IPS-15b (cell line): Measurements from ENCODE around the gene TOR3A.
"Not testable (repeated sequence)": the region's sequence is repeated elsewhere in the genome, so short reads cannot be mapped to it uniquely, and the experiment has no call there.

Experiments
- H3K27me3 ChIP-seq: one replicate; pipeline ENCODE4 v1.6.1; 2013; ENCODE audit warnings: low read length; ENCODE audit not compliant: control insufficient read depth, insufficient read depth
- H3K36me3 ChIP-seq: one replicate; pipeline ENCODE4 v1.6.1; 2013; ENCODE audit warnings: low read length; ENCODE audit not compliant: control insufficient read depth, insufficient read depth
- H3K4me1 ChIP-seq: one replicate; pipeline ENCODE4 v1.6.1; 2013; ENCODE audit warnings: mild to moderate bottlenecking, low read length; ENCODE audit not compliant: control insufficient read depth, insufficient read depth
- H3K4me3 ChIP-seq: one replicate; pipeline ENCODE4 v1.5.1; 2013; ENCODE audit warnings: low read depth, low read length
- H3K9ac ChIP-seq: one replicate; pipeline ENCODE4 v1.6.1; 2013; ENCODE audit warnings: low read depth, mild to moderate bottlenecking, low read length
- H3K9me3 ChIP-seq: one replicate; pipeline ENCODE4 v1.6.1; 2013; ENCODE audit warnings: mild to moderate bottlenecking, low read length; ENCODE audit not compliant: control insufficient read depth, insufficient read depth

The TOR3A gene, protein sequence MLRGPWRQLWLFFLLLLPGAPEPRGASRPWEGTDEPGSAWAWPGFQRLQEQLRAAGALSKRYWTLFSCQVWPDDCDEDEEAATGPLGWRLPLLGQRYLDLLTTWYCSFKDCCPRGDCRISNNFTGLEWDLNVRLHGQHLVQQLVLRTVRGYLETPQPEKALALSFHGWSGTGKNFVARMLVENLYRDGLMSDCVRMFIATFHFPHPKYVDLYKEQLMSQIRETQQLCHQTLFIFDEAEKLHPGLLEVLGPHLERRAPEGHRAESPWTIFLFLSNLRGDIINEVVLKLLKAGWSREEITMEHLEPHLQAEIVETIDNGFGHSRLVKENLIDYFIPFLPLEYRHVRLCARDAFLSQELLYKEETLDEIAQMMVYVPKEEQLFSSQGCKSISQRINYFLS

DNA sequence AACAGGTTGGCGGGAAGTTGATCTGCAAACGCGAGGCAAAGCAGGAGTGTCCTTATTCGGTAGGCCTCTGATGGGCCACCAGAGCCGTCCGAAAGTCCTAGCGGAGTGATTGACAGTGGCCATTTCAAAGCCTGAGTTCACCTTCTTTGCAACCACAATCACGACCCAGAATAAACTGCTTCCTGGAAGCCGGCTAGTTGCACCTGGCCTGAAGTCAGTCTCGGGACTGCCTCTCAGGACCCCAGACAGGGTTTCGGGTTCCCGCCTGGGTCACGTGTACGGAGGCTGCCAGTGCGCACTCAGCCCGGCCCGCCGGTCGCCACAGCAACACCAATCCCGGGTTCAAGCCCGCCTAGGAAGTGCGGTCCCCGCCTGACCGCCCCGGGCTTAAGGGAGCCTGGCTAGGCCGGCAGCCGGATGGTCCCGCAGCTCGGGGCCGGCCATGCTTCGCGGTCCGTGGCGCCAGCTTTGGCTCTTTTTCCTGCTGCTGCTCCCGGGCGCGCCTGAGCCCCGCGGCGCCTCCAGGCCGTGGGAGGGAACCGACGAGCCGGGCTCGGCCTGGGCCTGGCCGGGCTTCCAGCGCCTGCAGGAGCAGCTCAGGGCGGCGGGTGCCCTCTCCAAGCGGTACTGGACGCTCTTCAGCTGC lies at the start of gene TOR3A:
Gene TOR3A, plus strand, starts transcription at position 384 of the 646 bp plus-strand sequence. Its CDS starts 59 bp downstream, at position 443.
- Histone ChIP-seq H3K27me3 (no peaks in the 10 kb centered on the region), H3K4me1 (peaks cover 12% of the 10 kb centered on the region), H3K36me3 (peaks cover 9% of the 10 kb centered on the region), H3K4me3 (peak within 1 kb of the TSS; percentile 64), H3K9me3 (no peaks in the 10 kb centered on the region), H3K9ac (peak within 1 kb of the TSS; percentile 70)

DNA sequence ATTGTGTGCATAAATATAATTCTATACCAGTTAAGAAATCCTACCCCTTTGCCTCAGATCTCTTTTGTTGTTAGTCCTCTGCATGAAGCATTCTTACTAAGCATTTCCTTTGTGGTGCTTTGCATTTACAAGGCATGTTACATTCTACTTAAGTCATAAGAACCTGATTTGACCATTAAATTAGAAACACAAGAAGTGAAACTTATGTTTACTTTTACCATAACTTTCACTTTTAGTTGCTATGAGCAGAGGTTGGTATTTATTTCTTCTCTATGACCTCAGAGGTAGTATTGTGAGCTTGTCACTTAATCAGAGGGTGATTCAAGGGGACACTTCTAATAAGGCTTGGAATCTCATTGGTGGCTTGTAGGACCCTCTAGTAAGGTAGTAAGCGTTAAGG lies 47.1 kb upstream of the TOR3A start:
- Histone ChIP-seq H3K4me1 (peaks cover 13% of the 10 kb centered on the region), H3K27me3 (no peaks in the 10 kb centered on the region), H3K9ac (no peak overlapping the region), H3K36me3 (no peaks in the 10 kb centered on the region), H3K4me3 (no peak overlapping the region), H3K9me3 (no peaks in the 10 kb centered on the region)

DNA sequence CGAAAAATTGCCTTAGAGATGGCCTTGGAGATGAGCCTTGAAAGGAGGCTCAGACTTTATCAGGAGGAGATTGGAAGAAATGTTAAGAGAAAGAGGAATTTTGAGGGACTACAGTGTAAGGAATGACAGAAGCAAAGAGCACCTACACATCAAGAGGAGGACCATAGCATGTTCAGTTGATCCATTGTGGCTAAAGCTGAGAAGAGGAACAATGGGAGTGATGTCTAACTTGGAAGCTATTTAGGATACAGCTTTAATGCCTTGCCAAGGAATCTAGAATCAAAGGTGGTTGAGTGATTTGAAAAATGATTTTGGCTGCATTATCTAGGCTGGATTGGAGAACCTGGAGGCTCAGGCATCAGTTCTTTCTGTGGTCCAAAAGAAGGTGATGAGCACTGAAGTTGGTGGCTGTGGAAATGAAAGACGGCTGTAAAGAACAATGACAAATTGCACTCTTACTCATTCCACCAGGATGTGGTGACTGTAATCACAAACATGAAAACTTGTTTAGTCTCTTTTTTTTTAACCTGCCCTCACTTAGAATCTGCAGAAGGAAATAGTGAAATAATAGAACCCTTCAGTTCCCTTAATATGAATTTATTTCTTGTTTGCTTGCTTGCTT lies 44.9 kb upstream of the TOR3A start:
- Histone ChIP-seq H3K9ac (no peak overlapping the region), H3K4me1 (peaks cover 12% of the 10 kb centered on the region), H3K9me3 (no peaks in the 10 kb centered on the region), H3K4me3 (no peak overlapping the region), H3K27me3 (no peaks in the 10 kb centered on the region), H3K36me3 (no peaks in the 10 kb centered on the region)

DNA sequence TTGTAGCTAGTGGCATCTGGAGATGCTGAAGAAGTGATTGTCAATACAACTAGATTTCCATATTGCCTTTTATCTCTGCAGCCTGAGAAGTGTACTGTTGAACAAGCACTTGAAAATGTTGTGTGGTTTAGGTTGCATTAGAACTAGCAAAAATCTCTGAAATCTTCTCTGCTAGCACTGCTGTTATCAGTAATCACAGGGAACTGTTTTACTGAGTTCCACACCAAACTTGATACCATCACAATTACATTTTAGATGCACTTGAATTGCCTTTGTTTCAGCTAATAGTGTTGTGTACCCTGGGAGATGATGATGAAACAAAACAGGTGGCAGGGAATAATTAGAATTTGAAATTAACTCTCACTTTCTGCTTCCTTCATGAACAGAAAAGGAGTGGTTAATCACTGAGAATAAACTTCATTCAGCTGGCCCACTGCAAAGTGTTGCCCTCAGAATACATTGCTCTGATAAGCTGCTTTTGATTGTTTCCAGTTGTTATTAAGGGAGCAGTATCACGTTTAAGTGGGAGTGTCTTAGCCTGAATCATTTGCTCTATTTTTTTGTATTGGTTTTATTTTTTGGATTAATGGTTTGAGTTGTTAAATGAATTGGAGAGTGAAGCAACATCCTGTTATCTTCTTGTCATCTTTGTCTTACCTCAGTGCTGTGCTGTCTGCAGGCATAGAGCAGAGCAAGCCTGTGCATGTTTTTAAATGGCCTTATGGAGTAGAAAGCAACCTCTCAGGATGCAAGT lies 43.2 kb upstream of the TOR3A start:
- no peaks in the 10 kb centered on the region for H3K9me3 ChIP-seq
- no peak overlapping the region for H3K4me3 ChIP-seq
- H3K9ac ChIP-seq, result no peak overlapping the region
- no peaks in the 10 kb centered on the region for H3K27me3 ChIP-seq
- peaks cover 12% of the 10 kb centered on the region for H3K4me1 ChIP-seq
- H3K36me3 ChIP-seq, result no peaks in the 10 kb centered on the region

DNA sequence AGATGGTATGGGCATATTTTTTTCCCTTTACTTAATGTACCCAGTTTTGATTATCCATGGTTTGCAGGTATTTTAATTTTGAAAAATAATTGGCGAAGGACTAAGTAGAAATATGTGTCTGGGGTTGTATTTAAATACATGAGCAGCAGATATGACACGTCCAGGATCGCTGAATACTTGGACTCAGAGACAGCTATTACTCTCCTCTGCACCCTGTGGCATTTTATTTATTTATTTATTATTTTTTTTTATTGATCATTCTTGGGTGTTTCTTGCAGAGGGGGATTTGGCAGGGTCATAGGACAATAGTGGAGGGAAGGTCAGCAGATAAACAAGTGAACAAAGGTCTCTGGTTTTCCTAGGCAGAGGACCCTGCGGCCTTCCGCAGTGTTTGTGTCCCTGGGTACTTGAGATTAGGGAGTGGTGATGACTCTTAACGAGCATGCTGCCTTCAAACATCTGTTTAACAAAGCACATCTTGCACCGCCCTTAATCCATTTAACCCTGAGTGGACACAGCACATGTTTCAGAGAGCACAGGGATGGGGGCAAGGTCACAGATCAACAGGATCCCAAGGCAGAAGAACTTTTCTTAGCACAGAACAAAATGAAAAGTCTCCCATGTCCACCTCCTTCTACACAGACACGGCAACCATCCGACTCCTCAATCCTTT lies 42.2 kb upstream of the TOR3A start:
- H3K4me1 ChIP-seq, H3K9ac ChIP-seq, H3K27me3 ChIP-seq, H3K36me3 ChIP-seq, H3K9me3 ChIP-seq, H3K4me3 ChIP-seq: not testable (repeated sequence)

DNA sequence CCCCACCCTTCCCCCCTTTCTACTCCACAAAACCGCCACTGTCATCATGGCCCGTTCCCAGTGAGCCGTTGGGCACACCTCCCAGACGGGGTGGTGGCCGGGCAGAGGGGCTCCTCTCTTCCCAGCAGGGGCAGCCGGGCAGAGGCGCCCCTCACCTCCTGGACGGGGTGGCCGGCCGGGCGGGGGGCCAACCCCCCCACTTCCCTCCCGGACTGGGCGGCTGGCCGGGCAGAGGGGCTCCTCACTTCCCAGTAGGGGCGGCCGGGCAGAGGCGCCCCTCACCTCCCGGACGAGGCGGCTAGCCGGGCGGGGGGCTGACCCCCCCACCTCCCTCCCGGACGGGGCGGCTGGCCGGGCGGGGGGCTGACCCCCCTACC lies 41.7 kb upstream of the TOR3A start:
- H3K9me3 ChIP-seq, H3K4me1 ChIP-seq, H3K9ac ChIP-seq, H3K27me3 ChIP-seq, H3K4me3 ChIP-seq, H3K36me3 ChIP-seq: not testable (repeated sequence)

DNA sequence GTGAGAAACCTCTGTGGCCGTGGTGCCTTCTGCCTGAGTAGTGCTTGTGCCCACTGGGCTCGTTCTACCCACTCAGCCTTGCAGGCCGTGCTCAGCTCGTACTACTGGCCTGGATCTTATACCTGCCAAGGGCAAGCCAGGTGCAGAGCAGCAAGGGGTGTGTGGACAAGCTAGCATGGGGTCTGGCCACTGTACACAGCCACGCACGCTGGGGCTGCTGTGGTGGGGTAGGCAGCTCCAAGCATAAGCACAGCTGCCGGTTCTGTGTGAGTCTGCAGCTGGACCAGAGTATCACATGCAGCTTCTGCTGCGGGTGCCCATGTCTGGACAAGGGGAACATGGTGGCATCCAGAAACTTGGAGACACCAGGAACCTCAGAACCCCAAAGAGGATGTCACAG lies 39.8 kb upstream of the TOR3A start:
- no peak overlapping the region for H3K4me3 ChIP-seq
- no peak overlapping the region for H3K9ac ChIP-seq
- H3K36me3 ChIP-seq, result no peaks in the 10 kb centered on the region
- H3K27me3 ChIP-seq, result no peaks in the 10 kb centered on the region
- peaks cover 6% of the 10 kb centered on the region for H3K4me1 ChIP-seq
- H3K9me3 ChIP-seq, result no peaks in the 10 kb centered on the region

DNA sequence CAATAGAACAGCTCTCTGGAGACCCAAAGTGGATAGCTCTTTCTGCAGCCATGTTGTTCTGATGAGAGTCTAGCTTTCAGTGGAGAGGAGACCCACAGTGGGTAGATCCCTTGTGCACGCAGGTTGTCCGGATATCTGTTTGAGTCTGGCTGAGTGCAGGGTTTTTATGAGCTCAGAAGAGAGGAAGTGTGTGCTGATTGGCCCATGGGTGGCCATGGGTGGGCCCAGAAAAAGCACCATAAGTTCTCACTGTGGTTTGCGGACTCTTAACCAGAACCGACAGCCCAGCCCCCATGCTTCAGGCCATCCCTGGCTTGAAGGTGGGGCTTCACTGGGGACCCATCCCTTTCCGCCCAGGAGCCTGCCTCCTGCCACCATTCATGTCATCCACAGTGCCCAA lies 39.2 kb upstream of the TOR3A start:
- Histone ChIP-seq H3K36me3 (no peaks in the 10 kb centered on the region), H3K27me3 (no peaks in the 10 kb centered on the region), H3K9me3 (no peaks in the 10 kb centered on the region), H3K9ac (no peak overlapping the region), H3K4me3 (no peak overlapping the region), H3K4me1 (peaks cover 6% of the 10 kb centered on the region)

DNA sequence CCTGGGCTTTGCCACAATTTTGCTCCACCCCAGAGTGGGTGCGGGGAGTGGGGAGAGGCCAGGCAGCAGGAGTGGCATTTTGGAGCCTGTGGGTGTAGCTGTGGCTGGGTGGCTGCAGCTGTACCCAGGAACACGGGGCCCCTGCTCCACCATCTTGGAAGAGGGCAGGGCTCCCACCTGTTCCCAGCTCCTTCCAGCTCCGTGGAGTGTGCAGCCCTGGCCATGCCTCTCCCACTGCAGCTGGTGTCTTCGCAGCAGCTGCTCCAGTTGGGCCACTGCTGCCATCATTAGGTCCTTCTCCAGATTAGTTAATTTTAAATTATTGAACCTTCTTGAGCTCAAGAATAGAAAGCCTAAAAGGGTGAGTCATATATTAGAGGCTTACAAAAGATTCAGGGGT lies 38.6 kb upstream of the TOR3A start:
- Histone ChIP-seq H3K4me3 (no peak overlapping the region), H3K27me3 (no peaks in the 10 kb centered on the region), H3K9ac (no peak overlapping the region), H3K36me3 (no peaks in the 10 kb centered on the region), H3K4me1 (peaks cover 6% of the 10 kb centered on the region), H3K9me3 (no peaks in the 10 kb centered on the region)

DNA sequence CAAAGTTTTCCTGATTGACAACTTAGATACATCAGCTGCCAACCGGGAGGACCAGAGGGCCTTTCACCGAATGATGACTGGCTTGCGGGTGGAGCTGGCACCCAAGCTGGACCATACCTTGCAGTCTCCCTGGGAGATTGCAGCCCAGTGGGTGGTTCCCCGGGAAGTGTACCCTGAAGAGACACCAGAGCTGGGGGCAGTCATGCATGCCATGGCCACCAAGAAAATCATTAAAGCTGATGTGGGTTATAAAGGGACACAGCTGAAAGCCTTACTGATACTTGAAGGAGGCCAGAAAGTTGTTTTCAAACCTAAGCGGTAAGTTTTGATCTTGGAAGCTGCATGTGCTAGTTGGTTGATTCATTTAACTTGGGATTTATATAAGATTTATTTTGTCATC lies 38.0 kb upstream of the TOR3A start:
- Histone ChIP-seq H3K36me3 (no peaks in the 10 kb centered on the region), H3K4me3 (no peak overlapping the region), H3K27me3 (no peaks in the 10 kb centered on the region), H3K4me1 (peaks cover 4% of the 10 kb centered on the region), H3K9me3 (no peaks in the 10 kb centered on the region), H3K9ac (no peak overlapping the region)
